Heart left ventricle (tissue), 13 donors: ENCODE measurements around the gene STRC.
"Not testable (repeated sequence)": the region's sequence is repeated elsewhere in the genome, so short reads cannot be mapped to it uniquely, and the experiment has no call there.

Experiments
- CTCF ChIP-seq, 12 donors: fragments of 200-600 bp; sonication (generic) in 4 of 12; IDR thresholded peaks; one replicate each; pipeline versions ENCODE4 v1.5.0 to v1.8.0; 2018 to 2022; ENCODE audit warnings: antibody characterized with exemption in 12 of 12, mild to moderate bottlenecking in 5 of 12
- POLR2A ChIP-seq, 2 donors: fragments of 450-650 bp; IDR thresholded peaks; one replicate each; pipeline ENCODE4 v1.6.1; 2017; ENCODE audit warnings: antibody characterized with exemption in 2 of 2, mild to moderate bottlenecking in 2 of 2, moderate library complexity in 2 of 2
- donor health status: ischemic (EF 13 %, LVEDD 7.1; RV severe dilation, severe dysfunction).
- donor health status: DM: no; HTN: yes; CAD: no.
- donor health status: DM: no; HTN: no; CAD: no.
- donor health status: ischemic (EF 25% LVEDD 6.9; RV normal size, moderate dysfunction).
- donor health status: ischemic (EF 25% LVEDD 5.7; RV mildly dilated, moderate dysfunction).
- donor health status: ischemic (EF 35%, LVEDD 5.7; RV mildly dilated, moderate dysfunction).
- donor health status: nonischemic (EF 11% LVEDD 7.7; RV severe dilation, severe dysfunction).
- donor health status: DM: yes; HTN: yes; CAD: no.
- donor health status: PGD.
- donor health status: ischemic (EF 29% LVEDD 5.4; RV normal size, mild dysfunction).
- donor health status: nonischemic (EF 23%, LVEDD 6.1; RV moderate dilation, normal function).

GRCh38 chr15:43622068-43622799 lies 3.6 kb upstream of the STRC start:
- TF ChIP-seq CTCF, POLR2A (IDR thresholded peaks at IDR 0.05): not testable (repeated sequence)
